C4-2B (cell line): ENCODE results near the gene GNAL.
A peak's percentile ranks its signal among the peaks of the same experiment; 100 is the strongest.

Source experiments
- CTCF ChIP-seq: fragments of 450-650 bp; conservative IDR thresholded peaks from 2 replicates; pipeline ENCODE4 v1.5.1; 2017; ENCODE audit warnings: mild to moderate bottlenecking
- ZFX ChIP-seq: fragments of 450-650 bp; IDR thresholded peaks from 2 replicates; pipeline ENCODE4 v1.6.1; 2017

- no peak for TF ChIP-seq CTCF
- peak; percentile 94 for TF ChIP-seq ZFX
These were observed 219.4 kb downstream of the GNAL start, which contains the start of gene MPPE1 for GRCh38 chr18:11908182-11909060.
